DMS153 treated with DMSO at 0.1 percent for 48 hours (cell line): ENCODE data around the gene CRACDL.

Experiments
- DNase-seq: peaks from one replicate; lab custom pipeline; 2025; ENCODE audit not compliant: unreplicated experiment; lab: John Stamatoyannopoulos, UW

The CRACDL gene

DNA sequence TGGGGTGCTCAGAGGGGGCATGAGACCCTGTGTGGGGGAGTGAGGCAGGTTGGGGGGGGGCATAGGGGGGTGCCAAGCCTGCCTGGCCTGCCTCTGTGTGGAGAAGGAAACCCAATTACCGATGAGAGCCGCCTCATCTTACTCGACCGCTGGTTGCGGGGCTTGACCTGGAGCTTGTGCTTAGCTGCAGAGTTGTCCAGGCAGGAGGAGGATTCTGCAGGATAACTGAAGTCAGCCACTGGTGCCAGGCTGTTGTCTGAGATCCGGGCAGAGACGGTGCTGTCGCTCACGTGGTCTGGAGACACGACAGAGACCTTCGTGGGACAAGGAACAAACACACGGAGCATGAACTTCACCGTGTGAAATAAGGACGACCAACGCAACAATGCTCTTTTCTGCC lies 109.2 kb downstream of the CRACDL start:
- no peak for DNase-seq

DNA sequence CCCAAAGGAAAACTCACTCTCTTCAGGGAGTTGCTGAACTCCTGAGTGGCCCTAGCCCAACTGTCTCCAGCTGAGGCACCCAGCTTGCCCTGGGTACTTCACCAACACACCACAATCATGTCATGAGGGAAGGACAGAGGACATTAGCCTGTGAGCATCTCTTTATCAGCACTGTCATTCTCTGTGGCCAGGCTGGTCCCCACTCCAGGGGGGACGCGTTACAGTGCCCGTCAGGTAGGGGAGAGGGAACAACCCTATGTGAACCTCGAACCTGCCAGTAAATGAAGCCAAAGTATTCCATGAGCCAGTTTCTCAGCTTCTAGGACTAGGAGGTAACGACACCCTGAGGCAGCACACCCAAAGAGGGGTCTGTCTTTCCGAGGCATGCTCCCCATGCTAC lies 110.2 kb downstream of the CRACDL start:
- no peak for DNase-seq

DNA sequence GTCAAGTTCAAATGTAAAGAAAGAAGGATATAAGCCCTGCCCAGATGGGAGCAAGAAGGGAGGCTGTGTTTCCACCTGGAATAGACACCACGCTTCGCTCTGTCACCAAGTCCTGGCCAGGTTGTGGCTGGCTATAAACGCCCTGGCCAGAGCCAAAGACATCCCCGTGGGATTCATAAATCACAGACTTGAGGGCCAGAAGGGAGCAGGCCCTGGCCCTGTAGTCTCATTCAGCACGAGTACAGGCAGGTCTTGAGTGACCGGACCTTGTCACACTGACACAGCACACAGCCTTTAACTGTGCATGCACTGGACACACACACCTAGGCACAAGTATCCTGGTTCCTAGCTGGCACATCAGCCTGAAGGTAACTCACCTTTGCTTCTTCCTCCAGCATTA lies 110.6 kb downstream of the CRACDL start:
- no peak for DNase-seq

DNA sequence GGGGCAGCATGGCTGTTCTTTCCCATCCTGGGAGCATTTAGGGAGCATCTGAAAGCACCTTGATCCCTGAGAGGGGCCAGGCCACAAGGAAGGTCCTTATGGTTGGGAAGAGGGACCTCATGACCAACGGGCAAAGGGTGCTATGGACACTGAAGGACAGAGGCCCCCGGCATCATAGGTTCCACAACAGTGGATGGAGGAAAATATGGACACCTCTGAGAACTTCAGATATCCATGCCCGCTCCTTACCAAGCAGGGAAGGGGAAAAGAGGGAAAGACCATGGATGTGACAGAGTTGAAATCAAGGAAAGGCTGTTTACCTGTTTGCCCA lies 111.0 kb downstream of the CRACDL start:
- DNase-seq = no peak

DNA sequence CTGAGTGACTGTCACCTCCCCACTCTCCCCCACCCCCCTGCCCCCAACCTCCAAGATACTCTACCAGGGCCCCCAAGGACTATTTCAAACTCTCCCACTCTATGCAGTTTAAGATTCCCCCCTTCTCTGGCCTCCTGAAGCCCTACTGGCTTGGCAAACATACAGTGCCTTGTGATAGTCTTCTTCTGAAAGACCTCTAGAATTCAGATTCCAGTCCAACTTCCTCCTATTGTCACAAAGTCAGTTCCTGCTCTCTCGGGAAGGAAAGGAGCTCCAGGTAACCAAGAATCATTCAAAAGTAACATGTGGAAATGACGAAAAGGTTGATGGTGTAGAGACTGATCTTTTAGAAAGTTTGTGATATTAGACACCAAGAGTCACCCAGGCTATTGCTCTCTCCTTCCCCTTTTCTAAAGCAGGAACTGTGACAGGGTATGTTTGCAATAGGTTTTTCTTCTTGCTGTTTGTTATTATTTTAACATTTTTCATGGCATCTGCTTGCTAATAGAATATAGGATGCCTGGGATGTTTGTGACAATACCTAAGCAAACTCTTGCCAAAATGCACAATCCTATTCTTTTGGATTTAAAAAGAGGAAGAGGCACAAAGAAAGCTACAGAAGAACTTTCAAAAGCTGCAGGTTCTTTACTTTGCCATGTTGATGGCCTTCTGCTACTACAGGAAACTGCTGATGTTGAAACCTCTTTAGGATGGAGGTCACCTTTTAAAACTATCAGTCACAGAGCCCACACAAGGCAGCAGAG lies 111.6 kb downstream of the CRACDL start:
- DNase-seq = no peak

DNA sequence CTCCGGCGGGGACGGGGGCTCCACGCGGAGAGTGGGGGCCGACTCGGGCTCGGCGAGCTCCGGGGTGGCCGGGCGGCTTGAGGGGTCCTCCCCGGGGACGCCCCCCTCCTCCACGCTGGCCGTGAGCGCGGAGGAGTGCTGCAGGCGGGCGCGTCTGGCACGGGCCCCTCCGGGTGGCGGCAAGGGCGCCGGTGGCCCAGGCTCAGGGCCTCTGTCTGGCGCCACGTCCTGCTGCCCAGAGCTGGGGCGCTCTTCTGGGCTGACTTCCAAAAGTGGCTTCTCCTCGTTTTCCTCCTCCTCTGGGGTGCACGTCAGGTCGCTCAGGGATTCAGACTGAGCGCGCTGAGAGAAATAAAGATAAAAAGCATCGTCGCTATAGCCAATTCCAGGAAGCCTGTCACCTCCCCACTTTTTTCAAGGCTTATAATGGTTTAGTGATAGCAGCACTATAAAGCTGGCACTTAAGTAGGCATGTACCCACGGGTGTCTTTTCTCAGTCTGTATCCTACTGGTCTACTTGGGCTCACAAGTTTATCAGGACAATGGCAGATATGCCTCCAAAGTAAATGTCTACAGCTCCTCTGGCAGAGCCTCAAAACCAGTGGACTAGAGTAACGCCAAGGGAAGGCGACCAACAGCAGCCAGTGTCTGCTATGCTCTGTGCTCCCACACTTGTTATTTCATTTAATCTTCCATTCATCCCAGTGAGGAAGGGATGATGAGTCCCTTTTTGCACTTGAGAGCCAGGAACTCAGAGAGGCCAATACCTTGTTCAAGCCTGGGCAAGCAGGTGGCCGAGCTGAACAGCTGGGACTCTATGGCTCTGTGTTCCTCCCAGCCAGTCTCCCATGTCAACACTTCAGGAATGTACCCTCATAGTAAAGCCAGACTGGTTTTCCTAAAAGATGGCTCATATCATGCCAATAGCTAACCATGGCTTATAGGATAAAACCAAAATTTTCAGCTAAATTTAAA lies 112.5 kb downstream of the CRACDL start:
- no peak for DNase-seq

DNA sequence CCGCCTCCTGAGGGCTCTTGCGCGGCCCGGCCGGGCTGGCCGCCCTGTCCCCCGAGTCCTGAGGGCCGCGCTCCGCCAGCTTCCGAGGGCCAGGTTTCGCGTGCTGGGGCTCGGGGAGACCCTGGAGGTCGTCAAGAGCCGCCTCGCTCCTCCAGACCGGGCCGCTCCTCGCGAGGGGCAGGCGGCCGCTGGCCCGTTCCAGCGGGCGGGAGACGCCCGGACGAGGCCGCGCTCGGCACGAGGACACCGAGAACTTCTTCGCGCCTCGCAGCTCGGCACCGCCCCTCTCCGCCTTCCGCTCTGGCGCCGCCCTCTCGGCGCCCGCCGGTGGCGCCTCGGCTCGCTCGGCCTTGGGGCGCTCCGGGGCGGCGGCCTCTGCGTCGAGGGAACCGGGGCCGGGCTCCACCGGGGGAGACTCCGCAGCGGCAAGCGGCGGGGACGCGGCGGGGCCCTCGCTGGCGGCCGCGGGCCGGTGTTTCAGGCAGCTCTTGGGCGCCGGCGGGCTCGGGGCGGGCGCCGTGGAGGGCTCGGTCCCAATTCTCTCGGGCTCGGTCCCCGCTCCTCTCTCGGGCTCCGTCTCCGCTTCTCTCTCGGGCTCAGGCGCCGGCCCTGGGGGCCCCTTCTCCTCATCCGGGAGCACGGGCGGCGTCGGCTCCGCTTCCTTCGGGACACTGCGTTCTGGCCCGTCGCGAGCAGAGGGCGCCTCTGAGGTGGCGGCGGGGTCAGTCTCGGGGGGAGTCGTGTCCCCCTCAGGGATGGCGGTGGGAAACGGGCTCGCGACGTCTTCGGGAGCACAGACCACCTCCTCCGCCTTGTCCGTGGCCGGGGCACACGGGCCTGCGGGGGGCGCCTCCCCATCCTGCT lies 113.5 kb downstream of the CRACDL start:
- DNase-seq = no peak

DNA sequence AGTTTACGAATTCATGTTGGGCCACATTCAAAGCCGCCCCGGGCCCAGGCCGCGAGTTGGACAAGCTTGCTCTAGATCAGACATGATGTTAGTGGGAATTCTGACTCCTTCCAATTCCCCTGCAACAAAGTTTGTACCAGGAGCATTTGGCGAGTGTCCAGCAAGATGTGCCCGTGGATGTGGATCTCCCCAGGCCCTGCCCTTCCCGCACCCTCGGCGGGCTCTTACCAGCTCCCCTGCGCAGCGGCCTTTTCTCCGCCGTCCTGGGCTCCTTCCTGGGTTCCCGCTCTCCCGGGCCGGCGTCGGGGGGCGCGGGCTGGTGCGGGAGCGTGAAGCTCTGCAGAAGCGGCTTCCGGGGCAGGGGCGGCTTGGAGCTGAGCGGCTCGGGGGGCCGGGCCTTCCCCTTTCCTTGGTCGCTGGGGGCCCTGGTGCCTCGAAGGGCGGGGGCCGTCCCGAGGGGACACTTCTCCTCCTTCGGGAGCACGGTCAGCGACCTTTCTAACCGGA lies 114.3 kb downstream of the CRACDL start:
- DNase-seq = no peak

DNA sequence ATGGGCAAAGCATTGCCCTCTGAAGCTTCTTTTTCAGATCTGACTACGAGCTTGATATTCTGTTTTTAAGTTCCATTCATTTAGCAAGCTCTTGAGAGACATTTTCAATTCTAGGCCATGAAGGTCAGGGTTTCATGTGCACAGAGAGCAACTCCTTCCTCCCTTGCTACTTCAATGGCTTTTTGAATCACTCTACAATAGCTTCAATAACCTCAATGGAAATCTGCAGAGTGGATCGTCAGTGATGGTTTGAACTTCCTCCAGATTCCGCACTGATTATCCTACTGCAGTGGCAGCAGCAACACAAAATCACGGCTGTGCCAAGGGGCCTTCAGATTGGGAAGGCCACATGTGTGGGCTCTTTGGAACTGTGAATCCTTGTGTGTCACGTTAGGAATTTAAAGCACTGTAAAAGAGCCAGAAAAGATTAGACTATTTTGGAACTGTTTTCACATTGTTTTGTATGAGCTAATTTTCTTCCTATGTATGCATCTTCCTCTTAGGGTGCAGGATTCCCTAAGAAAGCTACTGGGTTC lies 116.7 kb downstream of the CRACDL start:
- no peak for DNase-seq

DNA sequence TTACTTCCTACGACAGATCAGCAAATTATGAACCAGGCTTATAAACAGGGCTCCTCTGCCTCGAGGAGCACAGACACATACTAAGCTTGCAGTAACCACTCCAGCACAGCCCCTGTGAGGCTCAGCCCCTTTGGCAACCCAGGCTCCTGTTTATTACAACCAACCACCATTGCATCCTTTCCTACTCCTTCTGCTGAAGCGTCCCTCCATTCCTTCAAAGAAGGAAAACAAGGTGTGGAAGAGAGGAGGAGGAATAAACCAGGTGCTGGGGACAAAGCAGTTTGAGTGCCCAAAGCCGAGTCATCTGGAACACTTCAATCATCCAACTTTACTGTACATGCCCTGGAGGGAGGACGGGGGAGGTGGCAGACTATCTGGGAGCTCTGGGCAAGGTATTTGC lies 117.9 kb downstream of the CRACDL start:
- no peak for DNase-seq

DNA sequence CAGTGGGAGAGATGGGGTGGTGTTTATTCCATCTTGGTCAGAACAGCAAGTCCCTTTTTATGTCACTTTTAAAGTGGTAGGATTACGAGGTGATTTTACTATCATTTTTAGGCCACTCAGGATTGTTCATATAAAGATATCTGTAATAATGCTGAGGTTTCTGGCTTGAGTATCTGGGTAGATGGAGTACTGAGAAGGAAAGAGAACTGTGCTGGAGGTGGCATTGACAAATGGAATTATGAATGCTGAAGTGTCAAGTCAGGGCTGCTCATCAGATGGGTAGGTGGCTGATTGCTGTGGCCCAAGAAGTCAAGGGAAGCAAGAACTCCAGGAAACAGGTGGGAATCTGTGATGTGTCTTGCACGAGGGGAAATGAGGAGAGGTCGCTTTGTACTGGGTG lies 119.7 kb downstream of the CRACDL start:
- DNase-seq = no peak

DNA sequence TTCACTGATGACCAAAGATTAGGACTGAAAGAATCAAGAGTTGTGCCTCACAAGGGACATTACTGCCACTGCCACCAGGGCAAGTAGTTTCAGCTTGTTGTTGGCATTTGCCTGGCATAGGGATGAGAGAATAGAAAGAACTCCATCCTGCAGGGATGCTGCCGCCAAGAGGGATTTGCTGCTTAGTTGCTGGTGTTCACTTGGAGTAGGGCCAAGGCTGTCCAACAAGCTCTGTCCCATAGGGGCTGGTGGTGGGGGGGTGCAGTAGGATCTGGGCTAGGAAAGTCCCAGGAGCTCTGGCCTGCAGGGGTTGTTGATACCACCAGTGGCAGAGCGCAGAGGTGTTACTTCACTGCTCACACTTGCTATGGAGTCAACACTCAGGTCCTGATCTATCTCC lies 120.2 kb downstream of the CRACDL start:
- DNase-seq = no peak

DNA sequence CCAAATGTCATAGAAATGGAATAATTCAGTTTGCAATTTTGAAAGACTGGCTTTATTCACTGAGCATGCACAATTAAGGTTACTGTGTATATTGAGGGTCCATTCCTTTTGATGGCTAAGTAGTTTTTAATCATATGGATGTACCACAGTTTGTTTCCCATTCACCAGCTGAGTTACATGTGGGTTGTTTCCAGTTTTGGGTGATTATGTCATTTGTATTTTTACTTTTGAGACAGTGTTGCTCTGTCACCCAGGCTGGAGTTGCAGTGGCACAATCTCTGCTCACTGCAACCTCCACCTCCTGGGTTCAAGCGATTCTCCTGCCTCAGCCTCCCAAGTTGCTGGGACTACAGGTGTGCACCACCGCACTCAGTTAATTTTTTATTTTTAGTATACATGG lies 124.3 kb downstream of the CRACDL start:
- no peak for DNase-seq

DNA sequence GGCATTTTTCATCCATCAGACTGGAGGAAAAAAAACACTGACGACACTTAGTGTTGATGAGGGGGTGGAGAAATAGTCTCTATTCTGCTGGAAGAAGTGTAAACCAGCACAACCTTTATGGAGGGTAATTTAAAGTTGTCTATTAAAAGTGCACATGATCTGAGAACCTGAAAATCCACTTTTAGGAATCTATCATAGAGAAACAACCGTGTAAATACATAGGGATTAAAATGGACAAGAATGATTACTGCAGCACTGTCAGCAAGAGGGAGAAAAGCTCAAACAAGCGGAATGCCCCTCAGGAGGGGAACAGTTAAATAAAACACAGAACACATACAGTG lies 125.5 kb downstream of the CRACDL start:
- DNase-seq = no peak

DNA sequence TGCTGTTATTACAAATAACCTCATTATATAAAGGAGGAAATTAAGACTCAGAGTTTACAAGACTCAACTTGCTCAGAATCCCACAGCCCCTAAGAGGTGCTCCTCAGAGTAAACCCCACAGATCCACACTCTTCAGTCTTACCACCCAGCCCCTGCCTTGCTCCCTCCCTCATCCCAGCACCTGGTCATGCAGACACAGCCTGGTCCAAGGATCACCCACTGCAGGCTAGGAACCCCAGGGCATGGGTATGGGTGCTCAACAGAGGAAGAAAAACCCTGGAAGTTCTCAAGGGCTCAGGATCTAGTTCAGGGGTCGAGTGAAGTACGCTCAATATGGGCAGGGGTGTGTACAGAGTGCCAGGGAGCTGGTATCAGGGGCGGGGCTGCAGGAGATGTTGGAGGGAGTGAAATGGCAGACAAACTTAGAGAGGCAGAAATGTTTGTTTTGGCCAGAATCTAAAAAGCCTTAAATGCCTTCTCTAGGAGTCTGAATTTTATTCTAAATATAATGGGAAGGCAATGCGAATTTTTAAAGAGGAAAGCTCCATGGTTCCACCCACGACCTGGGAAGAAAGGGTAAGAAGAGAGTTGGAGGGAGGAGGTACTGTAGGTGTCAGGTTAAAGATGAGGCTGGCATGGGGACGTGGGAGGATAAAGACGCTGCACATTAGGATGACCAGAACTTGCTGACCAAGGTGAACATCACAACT lies 126.0 kb downstream of the CRACDL start:
- no peak for DNase-seq

DNA sequence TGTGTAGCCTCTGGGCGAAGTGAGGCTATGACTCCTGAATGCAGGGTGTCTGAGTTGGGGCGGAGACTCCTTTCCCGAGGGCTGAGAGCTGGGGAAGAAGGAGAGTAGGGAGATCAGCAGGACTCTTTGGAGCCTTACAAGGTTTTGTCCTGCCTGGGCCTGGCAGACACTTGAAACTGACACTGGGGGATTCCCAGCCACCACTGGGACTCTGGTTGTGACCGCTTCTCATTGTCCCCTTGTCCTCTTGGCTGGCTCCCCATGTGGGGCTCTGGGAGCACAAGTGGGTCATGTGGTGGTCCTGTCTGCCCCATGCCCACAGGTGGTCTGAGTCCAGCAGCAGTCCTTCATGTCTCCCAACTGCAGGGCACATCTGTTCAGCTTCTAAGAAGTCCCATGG lies 126.9 kb downstream of the CRACDL start:
- no peak for DNase-seq

DNA sequence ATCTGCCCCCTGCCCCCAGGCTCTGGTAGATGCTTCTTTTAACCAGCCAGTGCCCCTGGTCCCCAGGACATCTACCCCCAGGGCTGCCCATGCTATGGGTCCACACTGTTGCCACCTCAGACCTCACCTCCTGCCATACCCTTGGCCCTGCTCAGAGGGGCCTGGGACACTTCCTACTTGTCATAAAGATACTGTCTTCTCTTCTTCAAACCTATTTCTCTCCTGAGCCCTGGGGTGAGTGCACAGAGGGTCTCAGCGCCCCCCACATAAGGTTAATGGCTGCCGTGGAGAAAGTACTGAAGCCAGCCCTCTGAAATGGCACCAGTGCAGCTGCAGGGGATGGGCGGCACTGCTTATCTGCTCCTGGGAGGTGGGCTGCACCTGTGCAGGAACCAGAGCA lies 127.5 kb downstream of the CRACDL start:
- no peak for DNase-seq

DNA sequence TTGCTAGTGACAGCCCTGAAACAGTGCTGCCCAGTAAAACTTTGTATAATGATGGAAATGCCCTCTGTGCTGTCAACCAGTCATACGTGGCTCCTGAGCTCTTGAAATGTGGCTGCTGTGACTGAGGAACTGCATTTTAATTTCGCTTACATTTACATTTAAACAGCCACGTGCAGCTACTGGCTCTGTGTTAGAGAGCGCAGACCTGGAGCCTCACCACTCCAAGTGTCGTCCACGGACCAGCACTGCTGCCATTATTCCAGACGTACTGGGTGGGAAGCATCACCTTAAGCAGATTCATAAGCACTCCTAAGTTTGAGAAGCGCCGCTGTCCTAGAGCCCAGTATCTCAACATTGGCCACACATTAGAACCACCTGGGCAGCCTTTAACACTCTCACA lies 128.1 kb downstream of the CRACDL start:
- no peak for DNase-seq

DNA sequence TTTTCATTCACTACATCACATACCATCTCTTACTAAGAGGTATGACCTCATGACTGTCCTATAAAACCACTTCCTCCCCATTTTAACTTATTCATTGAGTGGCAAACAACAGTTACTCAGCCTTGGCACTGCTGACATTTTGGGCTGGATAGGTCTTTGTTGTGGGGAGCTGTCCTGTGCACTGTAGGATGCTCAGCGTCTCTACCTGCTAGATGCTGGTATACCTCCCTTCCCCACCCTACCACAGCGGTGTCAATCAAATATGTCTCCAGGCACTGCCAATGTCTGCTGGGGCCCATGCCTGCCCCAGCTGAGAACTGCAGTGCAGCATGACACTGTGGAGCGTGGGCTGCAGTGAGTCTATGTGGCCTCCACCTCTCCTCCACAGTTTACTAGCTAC lies 128.8 kb downstream of the CRACDL start:
- DNase-seq = no peak

DNA sequence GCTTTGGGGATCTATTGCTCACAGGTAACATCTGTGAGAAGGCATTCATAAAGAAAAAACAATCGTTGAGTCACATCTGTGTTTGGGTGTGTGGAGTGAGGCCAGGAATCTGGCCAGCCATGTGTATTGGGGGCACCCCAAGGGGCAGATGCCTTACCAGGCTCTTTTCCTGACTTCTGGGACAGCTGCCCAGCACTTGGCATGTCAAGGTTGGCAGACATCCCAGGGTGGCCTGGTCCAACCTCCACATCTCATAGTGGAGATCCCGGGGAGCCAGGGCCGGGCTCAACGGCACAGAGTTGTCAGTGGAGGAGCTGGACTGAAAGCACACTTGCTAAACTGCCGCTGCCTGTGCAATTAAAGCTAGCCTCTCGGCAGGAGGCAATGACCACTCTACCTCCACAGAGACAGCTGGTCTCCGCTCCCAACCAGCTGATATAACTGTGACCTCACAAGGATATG lies 129.8 kb downstream of the CRACDL start:
- DNase-seq = no peak
